ENCODE results near the gene PRELID3B. TPM values are rescaled to one million over a fixed set of nuclear protein-coding genes. Genes with fewer than 3 reads are reported as not detected.
A peak's percentile ranks its signal among the peaks of the same experiment; 100 is the strongest.

PRELID3B gene
- total and polyA plus RNA-seq, 10 of the 15 experiments (the other 5 are each of a cell fraction or from before 2014, with no cell fraction given), result 72.5 to 151 (median 124) TPM

- Histone ChIP-seq H3K79me2 (ENCODE audit: control insufficient read depth, insufficient read depth, low read length) (no peaks in the 10 kb centered on the region), H2AFZ (ENCODE audit: control insufficient read depth, low read depth, low read length) (no peak overlapping the region), H4K20me1 (ENCODE audit: control insufficient read depth, insufficient read depth) (no peaks in the 10 kb centered on the region), H3K4me3 (no peak overlapping the region), H3K4me2 (ENCODE audit: control insufficient read depth, insufficient read depth) (no peak overlapping the region), H3K27me3 (replicated peaks in 1 of 2; ENCODE audit: control insufficient read depth in 2 of 2, insufficient read depth in 2 of 2, low read length in 1 of 2) (peaks cover 0 to 11% of the 10 kb centered on the region in 2 experiments), H3K36me3 (ENCODE audit: control insufficient read depth in 2 of 2, insufficient read depth in 2 of 2, low read length in 1 of 2) (no peaks in the 10 kb centered on the region), H3K9ac (ENCODE audit: control insufficient read depth, insufficient read depth, low read length) (no peak overlapping the region), H3K4me1 (ENCODE audit: control insufficient read depth, insufficient read depth, low read length) (no peaks in the 10 kb centered on the region), H3K27ac (ENCODE audit: control insufficient read depth, insufficient read depth) (no peak overlapping the region), H3K9me3 (replicated peaks; ENCODE audit: control insufficient read depth, insufficient read depth, low read length) (no peaks in the 10 kb centered on the region)
- no peak for ATAC-seq
- no peak for FAIRE-seq
- ChIA-PET SMC1A (ENCODE audit: uncharacterized antibody, unreplicated experiment) (interaction anchor here (1.4 to 3.2 kb wide), 5 partner anchors 119 to 220 kb away, joined by 6 to 20 read pairs (median 10); no protein-coding TSS in a partner anchor), POLR2A (no interaction called here), RAD21 (ENCODE audit: unreplicated experiment) (interaction anchor here (1.3 to 3.0 kb wide), 3 partner anchors 121 to 369 kb away, joined by 4 to 13 read pairs (median 6); no protein-coding TSS in a partner anchor), CTCF (interaction anchor here (0.6 to 3.3 kb wide), 21 partner anchors 10 to 420 kb away, joined by 3 to 50 read pairs (median 6); partner anchors contain the start of gene ATP5F1E)
- in situ Hi-C loops (cut with MboI), result loop anchor here (5.0 kb wide), 1 partner anchor 120 kb away; no protein-coding TSS in a partner anchor
- BruUV-seq (replicated peaks), result no TSS peak
- DNase-seq (ENCODE audit: low read depth, low spot score), result no peak
- intact Hi-C loops (cut with micrococcal nuclease; ENCODE audit: unreplicated experiment), result loop anchor here (5.0 to 10.0 kb wide), 4 partner anchors 120 to 368 kb away; no protein-coding TSS in a partner anchor
- TF ChIP-seq, protein P1, sequence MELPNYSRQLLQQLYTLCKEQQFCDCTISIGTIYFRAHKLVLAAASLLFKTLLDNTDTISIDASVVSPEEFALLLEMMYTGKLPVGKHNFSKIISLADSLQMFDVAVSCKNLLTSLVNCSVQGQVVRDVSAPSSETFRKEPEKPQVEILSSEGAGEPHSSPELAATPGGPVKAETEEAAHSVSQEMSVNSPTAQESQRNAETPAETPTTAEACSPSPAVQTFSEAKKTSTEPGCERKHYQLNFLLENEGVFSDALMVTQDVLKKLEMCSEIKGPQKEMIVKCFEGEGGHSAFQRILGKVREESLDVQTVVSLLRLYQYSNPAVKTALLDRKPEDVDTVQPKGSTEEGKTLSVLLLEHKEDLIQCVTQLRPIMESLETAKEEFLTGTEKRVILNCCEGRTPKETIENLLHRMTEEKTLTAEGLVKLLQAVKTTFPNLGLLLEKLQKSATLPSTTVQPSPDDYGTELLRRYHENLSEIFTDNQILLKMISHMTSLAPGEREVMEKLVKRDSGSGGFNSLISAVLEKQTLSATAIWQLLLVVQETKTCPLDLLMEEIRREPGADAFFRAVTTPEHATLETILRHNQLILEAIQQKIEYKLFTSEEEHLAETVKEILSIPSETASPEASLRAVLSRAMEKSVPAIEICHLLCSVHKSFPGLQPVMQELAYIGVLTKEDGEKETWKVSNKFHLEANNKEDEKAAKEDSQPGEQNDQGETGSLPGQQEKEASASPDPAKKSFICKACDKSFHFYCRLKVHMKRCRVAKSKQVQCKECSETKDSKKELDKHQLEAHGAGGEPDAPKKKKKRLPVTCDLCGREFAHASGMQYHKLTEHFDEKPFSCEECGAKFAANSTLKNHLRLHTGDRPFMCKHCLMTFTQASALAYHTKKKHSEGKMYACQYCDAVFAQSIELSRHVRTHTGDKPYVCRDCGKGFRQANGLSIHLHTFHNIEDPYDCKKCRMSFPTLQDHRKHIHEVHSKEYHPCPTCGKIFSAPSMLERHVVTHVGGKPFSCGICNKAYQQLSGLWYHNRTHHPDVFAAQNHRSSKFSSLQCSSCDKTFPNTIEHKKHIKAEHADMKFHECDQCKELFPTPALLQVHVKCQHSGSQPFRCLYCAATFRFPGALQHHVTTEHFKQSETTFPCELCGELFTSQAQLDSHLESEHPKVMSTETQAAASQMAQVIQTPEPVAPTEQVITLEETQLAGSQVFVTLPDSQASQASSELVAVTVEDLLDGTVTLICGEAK (IDR thresholded peaks at IDR 0.05; ENCODE audit: borderline replicate concordance), result peak; percentile 69
- TF ChIP-seq SUPT20H (IDR thresholded peaks at IDR 0.05; ENCODE audit: borderline replicate concordance, control insufficient read depth, low read depth, low read length), result no peak
- 33% methylated on average over 5 of the region's 5 CpGs for WGBS (ENCODE audit: insufficient coverage, insufficient replicate concordance, low lambda C conversion rate, missing lambda C conversion rate)
Measured at GRCh38 chr20:59086923-59087322, 44.3 kb upstream of the PRELID3B start.
